Right atrium auricular region (tissue), 2 donors: Measurements from ENCODE around the gene ERN1. TPM values are rescaled to one million over a fixed set of nuclear protein-coding genes. Genes with fewer than 3 reads are reported as not detected.

ENCODE experiments used
- DNase-seq: peaks from one replicate; pipeline ENCODE4 v3.0.0-alpha.2; 2019; ENCODE audit warnings: low spot score
- H3K27ac ChIP-seq, 2 donors: fragments of 200-600 bp; sonication (generic); 1 replicate in 1 of 2; 2 replicates in 1 of 2; pipeline ENCODE4 v1.5.1; 2016 to 2019
- H3K27me3 ChIP-seq, 2 donors: fragments of 200-600 bp; sonication (generic); one replicate each; pipeline versions ENCODE4 v1.5.1 to v1.6.0; 2017 to 2019
- H3K36me3 ChIP-seq: fragments of 200-600 bp; sonication (generic); one replicate; pipeline ENCODE4 v1.5.1; 2016
- H3K4me1 ChIP-seq, 2 donors: fragments of 200-600 bp; sonication (generic); one replicate each; pipeline versions ENCODE4 v1.5.1 to v1.6.0; 2017 to 2019
- H3K4me3 ChIP-seq, 2 donors: fragments of 200-600 bp; sonication (generic); 1 replicate in 1 of 2; 2 replicates in 1 of 2; pipeline ENCODE4 v1.5.1; 2017 to 2019; ENCODE audit warnings: mild to moderate bottlenecking in 1 of 2, moderate library complexity in 1 of 2
- H3K9me3 ChIP-seq, 2 donors: fragments of 200-600 bp; sonication (generic); one replicate each; pipeline ENCODE4 v1.5.1; 2019
- total RNA-seq, 2 donors: library from RNA; depleted of rRNA; stranded (reverse); fragments of >200 nt; gene quantifications; one replicate each; pipeline ENCODE4 v1.1.0, GENCODE V29; 2016
- TF ChIP-seq, protein P1 (sequence below), 2 donors: fragments of 200-600 bp; sonication (generic); IDR thresholded peaks; one replicate each; pipeline ENCODE4 v1.5.1; 2019; ENCODE audit warnings: antibody characterized with exemption in 2 of 2

The ERN1 gene
- total RNA-seq, 2 donors from 2014 or later = 7.0 to 11.9 TPM

DNA sequence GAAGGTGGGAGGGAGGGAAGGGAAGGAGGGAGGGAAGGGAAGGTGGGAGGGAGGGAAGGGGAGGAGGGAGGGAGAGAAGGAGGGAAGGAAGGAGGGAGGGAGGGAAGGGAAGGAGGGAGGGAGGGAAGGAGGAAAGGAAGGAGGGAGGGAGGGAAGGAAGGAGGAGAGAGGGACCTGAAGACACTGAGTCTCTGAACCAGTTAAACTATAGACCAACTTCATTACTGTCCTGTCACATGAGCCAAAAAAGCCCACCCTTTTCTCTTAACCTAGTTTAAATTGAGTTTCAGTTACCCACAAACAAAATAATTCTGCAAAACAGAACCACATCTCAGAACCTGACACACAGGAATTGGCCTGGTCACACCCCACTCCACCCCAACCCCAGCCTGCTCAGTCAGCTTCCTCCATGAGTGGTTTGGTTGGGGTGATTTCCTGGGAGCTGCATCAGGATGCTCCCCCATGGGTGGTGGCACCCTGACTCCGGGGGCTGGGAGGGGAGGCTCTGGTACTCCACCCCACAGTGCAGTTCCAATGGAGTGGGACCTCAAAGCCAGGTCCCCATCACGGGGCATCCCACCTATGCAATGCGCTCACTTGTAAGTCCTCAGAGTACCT is 136.5 kb downstream of the ERN1 start:
- Histone ChIP-seq H3K4me1 (peaks cover 0 to 33% of the 10 kb centered on the region in 2 donors), H3K27ac (no peak overlapping the region), H3K4me3 (no peak overlapping the region), H3K36me3 (no peaks in the 10 kb centered on the region), H3K27me3 (peaks cover 0 to 7% of the 10 kb centered on the region in 2 donors), H3K9me3 (no peaks in the 10 kb centered on the region)
- TF ChIP-seq, protein P1, sequence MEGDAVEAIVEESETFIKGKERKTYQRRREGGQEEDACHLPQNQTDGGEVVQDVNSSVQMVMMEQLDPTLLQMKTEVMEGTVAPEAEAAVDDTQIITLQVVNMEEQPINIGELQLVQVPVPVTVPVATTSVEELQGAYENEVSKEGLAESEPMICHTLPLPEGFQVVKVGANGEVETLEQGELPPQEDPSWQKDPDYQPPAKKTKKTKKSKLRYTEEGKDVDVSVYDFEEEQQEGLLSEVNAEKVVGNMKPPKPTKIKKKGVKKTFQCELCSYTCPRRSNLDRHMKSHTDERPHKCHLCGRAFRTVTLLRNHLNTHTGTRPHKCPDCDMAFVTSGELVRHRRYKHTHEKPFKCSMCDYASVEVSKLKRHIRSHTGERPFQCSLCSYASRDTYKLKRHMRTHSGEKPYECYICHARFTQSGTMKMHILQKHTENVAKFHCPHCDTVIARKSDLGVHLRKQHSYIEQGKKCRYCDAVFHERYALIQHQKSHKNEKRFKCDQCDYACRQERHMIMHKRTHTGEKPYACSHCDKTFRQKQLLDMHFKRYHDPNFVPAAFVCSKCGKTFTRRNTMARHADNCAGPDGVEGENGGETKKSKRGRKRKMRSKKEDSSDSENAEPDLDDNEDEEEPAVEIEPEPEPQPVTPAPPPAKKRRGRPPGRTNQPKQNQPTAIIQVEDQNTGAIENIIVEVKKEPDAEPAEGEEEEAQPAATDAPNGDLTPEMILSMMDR (IDR thresholded peaks at IDR 0.05) = no peak
- no peak for DNase-seq

DNA sequence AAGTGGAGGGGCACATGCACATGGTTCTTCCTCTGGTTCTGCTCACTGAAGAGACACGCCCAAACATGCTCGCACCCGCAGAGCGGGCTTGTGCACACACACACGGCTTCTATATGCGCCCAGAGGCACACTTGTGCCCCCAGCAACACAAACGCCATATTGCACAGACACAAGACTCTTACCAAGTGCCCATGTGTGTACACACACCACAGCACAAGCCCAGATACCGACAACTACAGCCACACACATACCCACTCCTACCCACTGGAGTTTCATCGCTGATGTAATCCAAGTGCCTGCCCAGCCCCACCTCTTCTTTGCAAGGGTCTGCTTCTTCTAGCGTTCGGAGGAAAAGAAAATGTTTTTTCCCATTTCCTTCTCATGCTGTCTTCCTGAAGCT is 138.3 kb downstream of the ERN1 start:
- Histone ChIP-seq H3K27ac (no peak overlapping the region), H3K27me3 (no peaks in the 10 kb centered on the region), H3K36me3 (no peaks in the 10 kb centered on the region), H3K4me3 (no peak overlapping the region), H3K4me1 (peaks cover 0 to 38% of the 10 kb centered on the region in 2 donors), H3K9me3 (no peaks in the 10 kb centered on the region)
- DNase-seq = no peak
- TF ChIP-seq, protein P1 (IDR thresholded peaks at IDR 0.05) = no peak

DNA sequence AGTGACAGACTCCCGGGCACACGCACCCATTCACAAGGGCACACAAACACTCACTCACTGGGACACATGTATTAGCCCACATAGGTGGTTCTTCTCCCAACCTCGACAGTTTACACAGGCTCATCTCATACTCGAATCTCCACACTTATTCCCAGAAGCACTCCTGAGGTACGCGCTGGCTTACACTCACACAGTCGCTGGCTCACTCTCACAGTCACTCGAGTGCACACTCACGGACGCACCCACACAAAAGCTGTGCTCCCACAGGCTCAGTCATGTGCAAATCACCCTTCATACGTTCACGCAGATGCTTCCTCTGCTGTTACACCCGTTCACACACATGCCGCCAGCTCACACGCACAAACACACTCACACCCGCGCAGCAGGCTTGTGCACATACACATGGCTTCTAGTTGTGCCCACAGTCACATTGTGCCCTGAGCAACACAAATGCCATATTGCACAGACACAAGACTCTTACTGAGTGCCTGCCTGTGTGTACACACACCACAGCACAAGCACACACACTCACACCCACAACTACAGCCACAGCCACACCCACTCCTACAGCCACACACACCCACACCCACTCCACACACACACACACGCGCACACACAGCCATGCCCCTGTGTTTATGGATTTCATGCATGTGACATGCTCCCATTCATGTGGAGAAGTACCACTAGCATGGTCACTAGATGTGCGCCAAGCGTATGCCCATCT is 140.2 kb downstream of the ERN1 start:
- no peak overlapping the region for H3K27ac ChIP-seq
- H3K36me3 ChIP-seq = no peaks in the 10 kb centered on the region
- peaks cover 0 to 54% of the 10 kb centered on the region in 2 donors for H3K4me1 ChIP-seq
- no peak overlapping the region for H3K4me3 ChIP-seq
- no peak for DNase-seq
- no peaks in the 10 kb centered on the region for H3K9me3 ChIP-seq
- TF ChIP-seq, protein P1 (IDR thresholded peaks at IDR 0.05) = no peak
- H3K27me3 ChIP-seq = no peaks in the 10 kb centered on the region

Other genes starting within 250 kb of the ERN1 start
- gene GH2, start 248.2 kb downstream of the ERN1 start, total RNA-seq = not detected
- gene CSH1, start 233.6 kb downstream of the ERN1 start, total RNA-seq = not detected
- gene CSHL1, start 218.9 kb downstream of the ERN1 start, total RNA-seq = not detected
- not detected for gene GH1, start 211.3 kb downstream of the ERN1 start, total RNA-seq
- 1 to 10 TPM; 2.2 to 7.3 TPM for gene CD79B, start 197.8 kb downstream of the ERN1 start, total RNA-seq
- gene SCN4A, start 157.2 kb downstream of the ERN1 start, total RNA-seq = 1 to 10 TPM in 1 of 2 donors, under 1 TPM in 1; 0.74 to 2.5 TPM
- under 1 TPM in 1 of 2 donors, not detected in 1; 0.08 TPM for gene PRR29, start 131.8 kb downstream of the ERN1 start, total RNA-seq
- gene ICAM2, start 109.5 kb downstream of the ERN1 start, total RNA-seq = 100 to 1,000 TPM in 1 of 2 donors, 10 to 100 TPM in 1; 74.6 to 109 TPM
- 10 to 100 TPM; 42.6 to 44.4 TPM for gene TEX2, start 133.1 kb upstream of the ERN1 start, total RNA-seq